ENCODE data around the gene CNOT6. TPM values are rescaled to one million over a fixed set of nuclear protein-coding genes. Genes with fewer than 3 reads are reported as not detected.

CNOT6 gene
- total and polyA plus RNA-seq, 10 of the 15 experiments (the other 5 are each of a cell fraction or from before 2014, with no cell fraction given) = 3.8 to 22.1 (median 12.1) TPM

DNA sequence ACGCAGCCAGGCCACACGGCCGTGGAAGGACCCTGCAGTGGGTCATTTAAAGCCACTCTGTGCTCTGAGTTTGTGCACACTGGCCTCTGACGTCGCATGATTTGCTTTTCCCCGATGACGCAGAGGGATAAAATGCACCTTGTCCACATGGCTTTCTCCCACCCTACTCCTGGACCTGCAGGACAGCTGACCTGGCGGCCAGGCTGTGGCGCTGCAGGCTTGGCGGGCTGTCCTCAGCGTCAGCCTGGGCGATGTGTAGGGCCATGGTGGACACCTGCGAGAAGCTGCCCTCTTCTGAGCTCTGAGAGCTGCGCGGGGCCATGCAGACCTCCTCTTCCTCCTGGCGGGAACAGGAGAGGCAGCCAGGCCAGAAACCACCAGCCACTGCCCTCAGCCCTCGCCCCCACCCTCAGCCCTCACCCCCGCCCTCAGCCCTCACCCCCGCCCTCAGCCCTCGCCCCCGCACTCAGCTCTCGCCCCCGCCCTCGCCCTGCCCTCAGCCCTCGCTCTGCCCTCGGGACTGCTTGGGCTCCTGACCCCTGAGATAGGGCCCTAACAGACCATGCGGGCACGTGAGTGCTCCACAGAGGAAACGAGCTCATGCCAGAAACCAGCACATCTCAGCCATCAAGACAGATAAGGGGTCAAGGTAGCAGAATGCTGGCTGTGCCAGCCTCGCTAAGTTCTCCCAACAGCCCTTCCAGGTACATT lies 117.1 kb downstream of the CNOT6 start:
- ChIA-PET SMC1A (ENCODE audit: uncharacterized antibody, unreplicated experiment) (no interaction called here), CTCF (no interaction called here), POLR2A (no interaction called here), RAD21 (ENCODE audit: unreplicated experiment) (no interaction called here)
- TF ChIP-seq, protein P1, sequence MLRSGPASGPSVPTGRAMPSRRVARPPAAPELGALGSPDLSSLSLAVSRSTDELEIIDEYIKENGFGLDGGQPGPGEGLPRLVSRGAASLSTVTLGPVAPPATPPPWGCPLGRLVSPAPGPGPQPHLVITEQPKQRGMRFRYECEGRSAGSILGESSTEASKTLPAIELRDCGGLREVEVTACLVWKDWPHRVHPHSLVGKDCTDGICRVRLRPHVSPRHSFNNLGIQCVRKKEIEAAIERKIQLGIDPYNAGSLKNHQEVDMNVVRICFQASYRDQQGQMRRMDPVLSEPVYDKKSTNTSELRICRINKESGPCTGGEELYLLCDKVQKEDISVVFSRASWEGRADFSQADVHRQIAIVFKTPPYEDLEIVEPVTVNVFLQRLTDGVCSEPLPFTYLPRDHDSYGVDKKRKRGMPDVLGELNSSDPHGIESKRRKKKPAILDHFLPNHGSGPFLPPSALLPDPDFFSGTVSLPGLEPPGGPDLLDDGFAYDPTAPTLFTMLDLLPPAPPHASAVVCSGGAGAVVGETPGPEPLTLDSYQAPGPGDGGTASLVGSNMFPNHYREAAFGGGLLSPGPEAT (IDR thresholded peaks at IDR 0.05; ENCODE audit: low read depth) = no peak
- TF ChIP-seq EP300 (IDR thresholded peaks at IDR 0.05; ENCODE audit: borderline replicate concordance in 1 of 2, control insufficient read depth in 1 of 2, low read depth in 2 of 2, low read length in 2 of 2) (no peak), MTA3 (IDR thresholded peaks at IDR 0.05; ENCODE audit: borderline replicate concordance, low read length) (no peak), LARP7 (IDR thresholded peaks at IDR 0.05) (no peak), IKZF1 (conservative IDR thresholded peaks at IDR 0.05) (no peak), MEF2A (IDR thresholded peaks at IDR 0.05; ENCODE audit: insufficient read depth, low read depth, low read length) (no peak)
- Histone ChIP-seq H4K20me1 (ENCODE audit: control insufficient read depth, insufficient read depth) (no peaks in the 10 kb centered on the region), H3K79me2 (ENCODE audit: control insufficient read depth, insufficient read depth, low read length) (no peaks in the 10 kb centered on the region), H3K4me1 (ENCODE audit: control insufficient read depth, insufficient read depth, low read length) (no peaks in the 10 kb centered on the region), H3K27me3 (replicated peaks in 1 of 2; ENCODE audit: control insufficient read depth in 2 of 2, insufficient read depth in 2 of 2, low read length in 1 of 2) (no peaks in the 10 kb centered on the region), H3K9me3 (replicated peaks; ENCODE audit: control insufficient read depth, insufficient read depth, low read length) (no peaks in the 10 kb centered on the region), H3K4me2 (ENCODE audit: control insufficient read depth, insufficient read depth) (no peak overlapping the region), H3K27ac (ENCODE audit: control insufficient read depth, insufficient read depth) (no peak overlapping the region), H2AFZ (ENCODE audit: control insufficient read depth, low read depth, low read length) (no peak overlapping the region), H3K9ac (ENCODE audit: control insufficient read depth, insufficient read depth, low read length) (no peak overlapping the region), H3K36me3 (ENCODE audit: control insufficient read depth in 2 of 2, insufficient read depth in 2 of 2, low read length in 1 of 2) (no peaks in the 10 kb centered on the region), H3K4me3 (no peak overlapping the region)
- intact Hi-C loops (cut with micrococcal nuclease; ENCODE audit: unreplicated experiment) = no loop called here
- no TSS peak for BruUV-seq (replicated peaks)
- DNase-seq (ENCODE audit: low read depth, low spot score) (no peak), FAIRE-seq (no peak), ATAC-seq (no peak)
- in situ Hi-C loops (cut with MboI) = no loop called here
- WGBS (ENCODE audit: insufficient coverage, insufficient replicate concordance, low lambda C conversion rate, missing lambda C conversion rate) = 56% methylated on average over 25 of the region's 30 CpGs

Measured in GM12878 (cell line).